Measurements from ENCODE around the gene ZNF710.

DNA sequence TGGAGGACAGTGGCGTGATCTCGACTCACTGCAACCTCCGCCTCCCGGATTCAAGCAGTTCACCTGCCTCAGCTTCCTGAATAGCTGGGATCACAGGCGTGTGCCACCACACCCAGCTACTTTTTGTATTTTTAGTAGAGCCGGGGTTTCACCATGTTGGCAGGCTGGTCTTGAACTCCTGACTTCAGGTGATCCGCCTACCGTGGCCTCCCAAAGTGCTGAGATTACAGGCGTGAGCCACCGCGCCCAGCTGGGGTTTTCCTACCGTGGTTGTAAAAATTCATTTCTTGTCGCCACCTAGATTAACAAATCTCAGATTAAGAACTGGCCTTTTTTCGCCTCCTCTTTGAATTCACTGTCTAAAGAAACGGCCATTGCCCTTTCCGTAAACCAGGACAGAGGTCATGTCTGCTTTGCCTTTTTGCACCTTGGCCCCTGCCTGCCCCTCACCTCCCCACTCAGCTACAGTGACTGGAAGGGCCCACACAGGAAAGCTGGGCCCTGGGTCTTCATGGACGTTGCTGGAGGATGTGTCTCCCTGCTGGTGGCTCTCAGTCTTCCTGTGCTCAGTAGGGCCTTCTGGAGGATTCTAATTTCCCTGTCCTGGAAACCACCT lies 17.2 kb downstream of the ZNF710 start:
- TF ChIP-seq, protein P1, sequence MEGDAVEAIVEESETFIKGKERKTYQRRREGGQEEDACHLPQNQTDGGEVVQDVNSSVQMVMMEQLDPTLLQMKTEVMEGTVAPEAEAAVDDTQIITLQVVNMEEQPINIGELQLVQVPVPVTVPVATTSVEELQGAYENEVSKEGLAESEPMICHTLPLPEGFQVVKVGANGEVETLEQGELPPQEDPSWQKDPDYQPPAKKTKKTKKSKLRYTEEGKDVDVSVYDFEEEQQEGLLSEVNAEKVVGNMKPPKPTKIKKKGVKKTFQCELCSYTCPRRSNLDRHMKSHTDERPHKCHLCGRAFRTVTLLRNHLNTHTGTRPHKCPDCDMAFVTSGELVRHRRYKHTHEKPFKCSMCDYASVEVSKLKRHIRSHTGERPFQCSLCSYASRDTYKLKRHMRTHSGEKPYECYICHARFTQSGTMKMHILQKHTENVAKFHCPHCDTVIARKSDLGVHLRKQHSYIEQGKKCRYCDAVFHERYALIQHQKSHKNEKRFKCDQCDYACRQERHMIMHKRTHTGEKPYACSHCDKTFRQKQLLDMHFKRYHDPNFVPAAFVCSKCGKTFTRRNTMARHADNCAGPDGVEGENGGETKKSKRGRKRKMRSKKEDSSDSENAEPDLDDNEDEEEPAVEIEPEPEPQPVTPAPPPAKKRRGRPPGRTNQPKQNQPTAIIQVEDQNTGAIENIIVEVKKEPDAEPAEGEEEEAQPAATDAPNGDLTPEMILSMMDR (IDR thresholded peaks at IDR 0.05) = no peak
- TF ChIP-seq POLR2AphosphoS5 (IDR thresholded peaks at IDR 0.05) = no peak
- no peak for TF ChIP-seq POLR2A (IDR thresholded peaks at IDR 0.05)
- TF ChIP-seq EP300 (IDR thresholded peaks at IDR 0.05) = no peak
